ENCODE measurements around the gene PROKR2. TPM values are rescaled to one million over a fixed set of nuclear protein-coding genes. Genes with fewer than 3 reads are reported as not detected.

PROKR2 gene
- polyA plus RNA-seq, 2 of the 4 experiments (the other 2 are of a cell fraction) = not detected

DNA sequence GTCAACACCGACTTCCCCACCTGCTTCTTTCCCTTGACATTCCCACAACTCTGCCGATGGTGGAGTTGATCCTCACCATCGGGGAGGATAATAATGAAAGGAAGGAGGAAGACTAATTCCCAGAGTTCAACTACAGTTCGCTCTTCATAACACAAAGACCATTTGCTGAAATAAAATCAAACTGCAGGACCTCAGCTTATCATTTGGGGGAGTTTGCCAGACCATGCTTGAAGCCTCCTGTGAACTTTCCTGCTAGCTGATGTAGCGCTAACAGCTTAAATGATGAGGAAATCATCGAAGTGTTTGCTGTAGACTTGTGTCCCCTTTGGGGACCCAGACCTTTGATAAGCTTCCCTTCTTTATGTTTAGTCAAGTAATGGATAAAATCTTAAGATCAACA is 26.2 kb downstream of the PROKR2 start:
- POLR2A ChIA-PET = no interaction called here
- CTCF ChIA-PET = interaction anchor here (1.4 to 1.8 kb wide), 2 partner anchors 13 to 68 kb away, joined by 3 read pairs; no protein-coding TSS in a partner anchor
- no peaks in the 10 kb centered on the region for H3K9me3 ChIP-seq

DNA sequence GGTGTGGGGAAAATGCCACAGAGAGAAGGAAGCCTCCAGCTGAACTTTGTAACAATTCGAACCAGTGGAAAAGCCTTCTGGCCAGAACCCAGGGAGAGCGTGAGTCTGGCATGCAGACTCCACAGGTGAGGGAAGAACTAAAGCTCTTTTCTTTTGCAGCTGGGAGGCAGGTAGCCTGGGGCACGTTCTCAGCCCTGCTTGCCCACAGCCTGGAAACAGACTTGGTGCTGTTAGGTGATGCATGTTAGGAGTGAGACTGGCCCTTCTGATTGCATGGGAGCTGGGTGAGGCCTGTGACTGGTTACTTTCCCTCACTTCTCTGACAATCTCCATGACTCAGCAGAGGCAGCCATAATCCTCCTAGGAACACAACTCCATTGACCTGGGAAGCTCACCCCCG is 34.2 kb downstream of the PROKR2 start:
- DNase-seq (ENCODE audit: low read depth in 1 of 2, low spot score in 1 of 2) = no peak
- TF ChIP-seq RNF2 (IDR thresholded peaks at IDR 0.05; ENCODE audit: borderline replicate concordance, low read depth) = no peak
- POLR2A ChIA-PET = no interaction called here
- FAIRE-seq = no peak
- no peak overlapping the region for H3K4me3 ChIP-seq
- 0 out of 3 replicates have a peak, but pooled peaks cover 5% of the 10 kb centered on the region for H3K9me3 ChIP-seq
- no peak for ATAC-seq
- no peaks in the 10 kb centered on the region for H3K4me1 ChIP-seq
- H3K4me2 ChIP-seq = no peak overlapping the region
- 46% methylated on average over 3 of the region's 4 CpGs for WGBS (ENCODE audit: missing lambda C conversion rate)
- CTCF ChIA-PET = interaction anchor here (1.2 to 1.7 kb wide), 2 partner anchors 59 to 77 kb away, joined by 3 to 7 read pairs; no protein-coding TSS in a partner anchor
- no peak overlapping the region for H3K27ac ChIP-seq

More for the DNA sequence above, 26.2 kb downstream of the PROKR2 start:
- DNase-seq (ENCODE audit: low read depth in 1 of 2, low spot score in 1 of 2) (no peak), ATAC-seq (no peak), FAIRE-seq (peak; percentile 73)
- 32% methylated on average over 6 of the region's 6 CpGs for WGBS (ENCODE audit: missing lambda C conversion rate)
- no peak overlapping the region for H3K4me2 ChIP-seq
- H3K27ac ChIP-seq = no peak overlapping the region
- H3K4me3 ChIP-seq = no peak overlapping the region
- no peaks in the 10 kb centered on the region for H3K4me1 ChIP-seq
- TF ChIP-seq CHD4 (IDR thresholded peaks at IDR 0.05; ENCODE audit: borderline replicate concordance) (no peak), JUNB (IDR thresholded peaks at IDR 0.05) (no peak), MAZ (IDR thresholded peaks at IDR 0.05; ENCODE audit: borderline replicate concordance, low read depth, low read length) (no peak), HEYL (CRISPR knock-in tag; IDR thresholded peaks at IDR 0.05) (no peak), POLR2AphosphoS2 (conservative IDR thresholded peaks at IDR 0.05; ENCODE audit: low read length) (no peak), PHF8 (IDR thresholded peaks at IDR 0.05; ENCODE audit: borderline replicate concordance, low read depth) (no peak), HMGXB4 (CRISPR knock-in tag; IDR thresholded peaks at IDR 0.05; ENCODE audit: borderline replicate concordance) (no peak), RAD21 (conservative IDR thresholded peaks at IDR 0.05 in 1 of 2, IDR thresholded peaks at IDR 0.05 in 1 of 2) (no peak), RFX5 (IDR thresholded peaks at IDR 0.05) (no peak), EP300 (IDR thresholded peaks at IDR 0.05) (no peak), ELK1 (IDR thresholded peaks at IDR 0.05; ENCODE audit: low read depth, low read length) (no peak), CBX8 (IDR thresholded peaks at IDR 0.05) (no peak), ZSCAN20 (CRISPR knock-in tag; IDR thresholded peaks at IDR 0.05) (no peak), SMC3 (IDR thresholded peaks at IDR 0.05) (no peak), ATOH8 (CRISPR knock-in tag; IDR thresholded peaks at IDR 0.05; ENCODE audit: low read depth) (no peak)

GRCh38 chr20:5279661-5280060 is 37.1 kb downstream of the PROKR2 start:
- POLR2A ChIA-PET = no interaction called here
- Histone ChIP-seq H3K4me2 (no peak overlapping the region), H3K4me1 (no peaks in the 10 kb centered on the region), H3K27ac (no peak overlapping the region), H3K4me3 (no peak overlapping the region), H3K9me3 (0 out of 3 replicates have a peak, but pooled peaks cover 5% of the 10 kb centered on the region)
- FAIRE-seq = no peak
- CTCF ChIA-PET = no interaction called here
- DNase-seq (ENCODE audit: low read depth in 1 of 2, low spot score in 1 of 2) = no peak
- ATAC-seq = no peak
- TF ChIP-seq ESRRA (IDR thresholded peaks at IDR 0.05; ENCODE audit: borderline replicate concordance, low read length) (no peak), JUN (IDR thresholded peaks at IDR 0.05) (no peak), MYC (IDR thresholded peaks at IDR 0.05; ENCODE audit: borderline replicate concordance, low read length) (no peak), GATA3 (IDR thresholded peaks at IDR 0.05; ENCODE audit: borderline replicate concordance) (no peak), FOSL2 (IDR thresholded peaks at IDR 0.05) (no peak), FOSL2 (CRISPR knock-in tag; IDR thresholded peaks at IDR 0.05) (no peak), FOSB (CRISPR knock-in tag; IDR thresholded peaks at IDR 0.05) (no peak), ZC3H11A (IDR thresholded peaks at IDR 0.05) (no peak), CBX2 (IDR thresholded peaks at IDR 0.05; ENCODE audit: borderline replicate concordance, low read depth) (no peak), HOXB13 (CRISPR knock-in tag; IDR thresholded peaks at IDR 0.05; ENCODE audit: low read depth) (no peak)
- TF ChIP-seq, protein P1, sequence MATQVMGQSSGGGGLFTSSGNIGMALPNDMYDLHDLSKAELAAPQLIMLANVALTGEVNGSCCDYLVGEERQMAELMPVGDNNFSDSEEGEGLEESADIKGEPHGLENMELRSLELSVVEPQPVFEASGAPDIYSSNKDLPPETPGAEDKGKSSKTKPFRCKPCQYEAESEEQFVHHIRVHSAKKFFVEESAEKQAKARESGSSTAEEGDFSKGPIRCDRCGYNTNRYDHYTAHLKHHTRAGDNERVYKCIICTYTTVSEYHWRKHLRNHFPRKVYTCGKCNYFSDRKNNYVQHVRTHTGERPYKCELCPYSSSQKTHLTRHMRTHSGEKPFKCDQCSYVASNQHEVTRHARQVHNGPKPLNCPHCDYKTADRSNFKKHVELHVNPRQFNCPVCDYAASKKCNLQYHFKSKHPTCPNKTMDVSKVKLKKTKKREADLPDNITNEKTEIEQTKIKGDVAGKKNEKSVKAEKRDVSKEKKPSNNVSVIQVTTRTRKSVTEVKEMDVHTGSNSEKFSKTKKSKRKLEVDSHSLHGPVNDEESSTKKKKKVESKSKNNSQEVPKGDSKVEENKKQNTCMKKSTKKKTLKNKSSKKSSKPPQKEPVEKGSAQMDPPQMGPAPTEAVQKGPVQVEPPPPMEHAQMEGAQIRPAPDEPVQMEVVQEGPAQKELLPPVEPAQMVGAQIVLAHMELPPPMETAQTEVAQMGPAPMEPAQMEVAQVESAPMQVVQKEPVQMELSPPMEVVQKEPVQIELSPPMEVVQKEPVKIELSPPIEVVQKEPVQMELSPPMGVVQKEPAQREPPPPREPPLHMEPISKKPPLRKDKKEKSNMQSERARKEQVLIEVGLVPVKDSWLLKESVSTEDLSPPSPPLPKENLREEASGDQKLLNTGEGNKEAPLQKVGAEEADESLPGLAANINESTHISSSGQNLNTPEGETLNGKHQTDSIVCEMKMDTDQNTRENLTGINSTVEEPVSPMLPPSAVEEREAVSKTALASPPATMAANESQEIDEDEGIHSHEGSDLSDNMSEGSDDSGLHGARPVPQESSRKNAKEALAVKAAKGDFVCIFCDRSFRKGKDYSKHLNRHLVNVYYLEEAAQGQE (IDR thresholded peaks at IDR 0.05) = no peak
